A549 (cell line): Measurements from ENCODE around the gene TNIK.

Experiments used
- CHD4 ChIP-seq: fragments of 200-600 bp; sonication (generic); IDR thresholded peaks from 2 replicates; pipeline ENCODE4 v1.6.1; 2016; ENCODE audit warnings: antibody characterized with exemption, mild to moderate bottlenecking, borderline replicate concordance
- CTCF ChIP-seq: fragments of >200 bp; sonication (Bioruptor Twin); formaldehyde crosslinking; IDR thresholded peaks from 3 replicates; pipeline ENCODE4 v1.5.1; 2016
- JUN ChIP-seq, 2 experiments: fragments of >200 bp; sonication (Bioruptor Twin); formaldehyde crosslinking; IDR thresholded peaks; 2 replicates in 1 of 2; 3 replicates in 1 of 2; pipeline ENCODE4 v1.6.1; 2016 to 2017
- NFE2L2 ChIP-seq: fragments of 150-350 bp; conservative IDR thresholded peaks from 2 replicates; pipeline ENCODE4 v1.6.1; 2014; ENCODE audit warnings: low read length
- PHF8 ChIP-seq: fragments of 200-600 bp; sonication (generic); IDR thresholded peaks from 2 replicates; pipeline ENCODE4 v1.6.1; 2016; ENCODE audit warnings: low read depth, mild to moderate bottlenecking, antibody characterized with exemption, moderate library complexity, borderline replicate concordance
- POLR2A ChIP-seq: IDR thresholded peaks from 2 replicates; pipeline ENCODE4 v1.6.1; 2012; ENCODE audit warnings: mild to moderate bottlenecking, low read length
- RCOR1 ChIP-seq: fragments of 150-350 bp; IDR thresholded peaks from 2 replicates; pipeline ENCODE4 v1.6.1; 2014; ENCODE audit warnings: antibody characterized with exemption, low read length, low read depth
- ZFP36 ChIP-seq: fragments of 450-650 bp; IDR thresholded peaks from 2 replicates; pipeline ENCODE4 v1.6.1; 2014; ENCODE audit warnings: borderline replicate concordance; ENCODE audit not compliant: partially characterized antibody

GRCh38 chr3:171456765-171457606 lies 3.2 kb downstream of the TNIK start:
- TF ChIP-seq CHD4 (no peak), NFE2L2 (no peak), RCOR1 (no peak), CTCF (no peak), JUN (IDR thresholded peaks at IDR 0.05) (no peak), ZFP36 (no peak), POLR2A (no peak), PHF8 (no peak)
